ENCODE results near the gene RIN1.

The RIN1 gene

DNA sequence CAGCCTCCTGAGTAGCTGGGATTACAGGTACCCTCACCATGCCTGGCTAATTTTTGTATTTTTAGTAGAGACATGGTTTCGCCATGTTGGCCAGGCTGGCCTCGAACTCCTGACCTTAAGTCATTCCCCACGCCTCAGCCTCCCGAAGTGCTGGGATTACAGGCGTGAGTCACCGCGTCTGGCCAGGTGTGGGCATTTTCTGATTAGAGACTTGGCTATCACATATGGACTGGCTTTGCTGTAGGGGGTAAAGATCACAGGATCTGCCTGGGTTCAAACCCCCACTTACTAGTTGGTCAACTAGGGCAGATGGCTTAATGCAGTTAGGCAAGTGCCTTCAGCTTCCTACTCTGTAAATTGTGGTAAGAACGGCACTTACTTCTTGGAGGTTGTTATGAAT lies 25.9 kb downstream of the RIN1 start:
- H3K4me3 ChIP-seq (ENCODE audit: low read depth, low read length): no peak overlapping the region
- in situ Hi-C loops (cut with HindIII; ENCODE audit: low pct_ligation_motif_present, low sequenced_read_pairs): no loop called here
- TF ChIP-seq, protein P1, sequence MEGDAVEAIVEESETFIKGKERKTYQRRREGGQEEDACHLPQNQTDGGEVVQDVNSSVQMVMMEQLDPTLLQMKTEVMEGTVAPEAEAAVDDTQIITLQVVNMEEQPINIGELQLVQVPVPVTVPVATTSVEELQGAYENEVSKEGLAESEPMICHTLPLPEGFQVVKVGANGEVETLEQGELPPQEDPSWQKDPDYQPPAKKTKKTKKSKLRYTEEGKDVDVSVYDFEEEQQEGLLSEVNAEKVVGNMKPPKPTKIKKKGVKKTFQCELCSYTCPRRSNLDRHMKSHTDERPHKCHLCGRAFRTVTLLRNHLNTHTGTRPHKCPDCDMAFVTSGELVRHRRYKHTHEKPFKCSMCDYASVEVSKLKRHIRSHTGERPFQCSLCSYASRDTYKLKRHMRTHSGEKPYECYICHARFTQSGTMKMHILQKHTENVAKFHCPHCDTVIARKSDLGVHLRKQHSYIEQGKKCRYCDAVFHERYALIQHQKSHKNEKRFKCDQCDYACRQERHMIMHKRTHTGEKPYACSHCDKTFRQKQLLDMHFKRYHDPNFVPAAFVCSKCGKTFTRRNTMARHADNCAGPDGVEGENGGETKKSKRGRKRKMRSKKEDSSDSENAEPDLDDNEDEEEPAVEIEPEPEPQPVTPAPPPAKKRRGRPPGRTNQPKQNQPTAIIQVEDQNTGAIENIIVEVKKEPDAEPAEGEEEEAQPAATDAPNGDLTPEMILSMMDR (IDR thresholded peaks at IDR 0.05; ENCODE audit: low read depth, low read length, missing control alignments): no peak
- H3K27me3 ChIP-seq (replicated peaks): no peaks in the 10 kb centered on the region
- DNase-seq: no peak
- no peak overlapping the region for H3K27ac ChIP-seq
- H3K36me3 ChIP-seq (replicated peaks): no peaks in the 10 kb centered on the region

DNA sequence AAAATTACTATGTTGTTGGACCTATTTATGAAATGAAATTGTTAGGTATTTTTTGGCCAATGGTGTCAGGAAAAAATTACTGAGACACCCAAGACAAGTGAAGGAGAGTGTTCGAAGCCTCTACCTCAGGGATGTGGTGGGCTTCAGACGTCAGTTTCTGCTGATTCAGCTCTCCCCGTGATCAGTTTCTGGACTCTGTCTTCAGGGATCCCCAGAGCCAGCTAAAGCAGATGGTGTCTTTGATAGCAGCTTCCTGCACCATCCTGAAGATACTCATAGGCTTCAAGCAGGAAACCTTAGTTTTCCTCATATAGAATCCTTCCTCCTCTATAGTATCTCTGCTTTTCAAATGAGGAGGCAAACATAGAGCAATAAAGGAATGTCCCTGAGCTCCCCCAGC lies 26.8 kb downstream of the RIN1 start:
- in situ Hi-C loops (cut with HindIII; ENCODE audit: low pct_ligation_motif_present, low sequenced_read_pairs): no loop called here
- DNase-seq: no peak
- no peak overlapping the region for H3K4me3 ChIP-seq (ENCODE audit: low read depth, low read length)
- TF ChIP-seq, protein P1 (IDR thresholded peaks at IDR 0.05; ENCODE audit: low read depth, low read length, missing control alignments): no peak
- H3K36me3 ChIP-seq (replicated peaks): no peaks in the 10 kb centered on the region
- H3K27me3 ChIP-seq (replicated peaks): no peaks in the 10 kb centered on the region
- H3K27ac ChIP-seq: no peak overlapping the region

DNA sequence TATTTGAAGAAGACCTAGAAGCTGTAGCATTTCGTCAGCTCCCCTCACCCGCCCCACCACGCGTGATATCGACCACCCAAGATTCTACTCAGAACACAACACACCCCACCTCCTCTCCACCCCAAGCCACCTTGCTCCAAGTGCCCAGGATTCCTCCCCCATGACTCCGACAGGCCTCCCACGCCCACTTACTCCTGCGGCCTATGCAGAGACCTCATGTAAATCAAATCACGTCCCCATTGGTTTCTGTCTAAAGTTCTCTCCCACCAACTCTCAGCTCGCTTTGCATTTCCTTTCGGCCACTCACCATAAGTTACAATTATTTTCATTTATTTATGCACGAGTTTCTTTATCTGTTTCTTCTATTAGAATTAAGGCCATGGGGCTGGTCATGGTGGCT lies 33.6 kb downstream of the RIN1 start:
- in situ Hi-C loops (cut with HindIII; ENCODE audit: low pct_ligation_motif_present, low sequenced_read_pairs): no loop called here
- H3K27ac ChIP-seq: no peak overlapping the region

DNA sequence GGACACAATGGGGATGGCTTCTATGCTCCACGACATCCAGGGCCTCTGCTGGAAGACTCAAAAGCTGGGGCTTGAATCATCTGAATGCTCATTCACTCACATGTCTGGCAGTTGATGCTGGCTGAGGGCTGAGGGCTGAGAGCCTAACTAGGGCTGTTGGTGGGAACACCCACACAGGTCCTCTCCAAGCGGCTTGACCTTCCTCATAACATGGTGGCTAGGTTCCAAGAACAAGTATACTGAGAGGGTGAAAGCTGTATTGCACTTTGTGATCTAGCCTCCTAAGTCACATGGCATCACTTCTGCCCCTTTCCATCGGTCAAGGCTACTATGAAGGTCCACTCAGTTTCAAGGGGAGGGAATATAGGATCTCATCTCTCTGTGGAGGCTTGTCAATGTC lies 37.0 kb downstream of the RIN1 start:
- in situ Hi-C loops (cut with HindIII; ENCODE audit: low pct_ligation_motif_present, low sequenced_read_pairs): no loop called here
- no peak overlapping the region for H3K27ac ChIP-seq
- no peaks in the 10 kb centered on the region for H3K27me3 ChIP-seq (replicated peaks)
- TF ChIP-seq, protein P1 (IDR thresholded peaks at IDR 0.05; ENCODE audit: low read depth, low read length, missing control alignments): no peak
- H3K4me3 ChIP-seq (ENCODE audit: low read depth, low read length): no peak overlapping the region
- no peaks in the 10 kb centered on the region for H3K36me3 ChIP-seq (replicated peaks)
- no peak for DNase-seq

More for the DNA sequence above, 33.6 kb downstream of the RIN1 start:
- DNase-seq: no peak
- Histone ChIP-seq H3K27me3 (replicated peaks) (no peaks in the 10 kb centered on the region), H3K36me3 (replicated peaks) (no peaks in the 10 kb centered on the region), H3K4me3 (ENCODE audit: low read depth, low read length) (no peak overlapping the region)
- TF ChIP-seq, protein P1 (IDR thresholded peaks at IDR 0.05; ENCODE audit: low read depth, low read length, missing control alignments): no peak

DNA sequence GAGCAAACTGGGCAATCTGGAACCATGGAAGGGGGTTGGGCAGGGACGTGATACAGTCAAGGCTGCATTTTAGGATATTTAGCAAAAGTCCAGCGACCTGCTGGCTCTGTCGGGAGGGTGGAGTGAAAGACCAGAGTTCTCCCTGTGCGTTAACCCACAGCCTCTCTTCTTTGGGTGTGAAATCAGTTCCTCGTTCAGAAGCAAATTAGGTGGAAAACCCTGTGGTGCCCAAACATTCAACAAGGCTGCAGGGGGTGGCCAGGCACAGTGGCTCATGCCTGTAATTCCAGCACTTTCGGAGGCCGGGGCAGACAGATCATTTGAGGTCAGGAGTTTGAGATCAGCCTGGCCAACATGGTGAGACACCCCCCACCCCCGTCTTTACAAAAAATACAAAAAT lies 38.6 kb downstream of the RIN1 start:
- H3K27me3 ChIP-seq (replicated peaks): peaks cover 6% of the 10 kb centered on the region
- in situ Hi-C loops (cut with HindIII; ENCODE audit: low pct_ligation_motif_present, low sequenced_read_pairs): no loop called here
- no peaks in the 10 kb centered on the region for H3K36me3 ChIP-seq (replicated peaks)
- no peak overlapping the region for H3K27ac ChIP-seq
- H3K4me3 ChIP-seq (ENCODE audit: low read depth, low read length): no peak overlapping the region
- no peak for DNase-seq
- TF ChIP-seq, protein P1 (IDR thresholded peaks at IDR 0.05; ENCODE audit: low read depth, low read length, missing control alignments): no peak

Data from brain microvascular endothelial cell (primary cell).